OCI-LY7 (cell line): ENCODE measurements around the gene ARHGEF19.

ENCODE experiments used
- CTCF ChIP-seq: fragments of 200-600 bp; sonication (generic); conservative IDR thresholded peaks from 2 replicates; pipeline ENCODE4 v1.5.1; 2014; ENCODE audit warnings: mild to moderate bottlenecking, antibody characterized with exemption, low read length, moderate library complexity, mixed read lengths
- EZH2phosphoT487 ChIP-seq: fragments of 200-600 bp; sonication (generic); IDR thresholded peaks from 2 replicates; pipeline ENCODE4 v1.6.1; 2018; ENCODE audit warnings: low read depth, borderline replicate concordance, mild to moderate bottlenecking, mixed run types, antibody characterized with exemption, low read length, moderate library complexity, mixed read lengths

- no peak for TF ChIP-seq CTCF
- no peak for TF ChIP-seq EZH2phosphoT487
These were observed at the start of gene ARHGEF19 for GRCh38 chr1:16212251-16212961.
